Rectal smooth muscle tissue (tissue), 1 donor: Measurements from ENCODE around the gene NCAPG2.
"Not testable (repeated sequence)": the region's sequence is repeated elsewhere in the genome, so short reads cannot be mapped to it uniquely, and the experiment has no call there.

Source experiments
- H3K27ac ChIP-seq: one replicate; pipeline ENCODE4 v1.7.0; 2013; ENCODE audit warnings: low read depth, low read length, inconsistent platforms
- H3K27me3 ChIP-seq: one replicate; pipeline ENCODE4 v1.7.0; 2013; ENCODE audit warnings: low read length; ENCODE audit not compliant: control insufficient read depth, insufficient read depth
- H3K36me3 ChIP-seq: one replicate; pipeline ENCODE4 v1.7.0; 2013; ENCODE audit warnings: low read length; ENCODE audit not compliant: control insufficient read depth, insufficient read depth
- H3K4me1 ChIP-seq: one replicate; pipeline ENCODE4 v1.7.0; 2013; ENCODE audit warnings: low read length; ENCODE audit not compliant: control insufficient read depth, insufficient read depth
- H3K4me3 ChIP-seq: one replicate; pipeline ENCODE4 v1.7.0; 2013; ENCODE audit warnings: low read length
- H3K9ac ChIP-seq: one replicate; pipeline ENCODE4 v1.7.0; 2013; ENCODE audit warnings: low read length

The NCAPG2 gene

DNA sequence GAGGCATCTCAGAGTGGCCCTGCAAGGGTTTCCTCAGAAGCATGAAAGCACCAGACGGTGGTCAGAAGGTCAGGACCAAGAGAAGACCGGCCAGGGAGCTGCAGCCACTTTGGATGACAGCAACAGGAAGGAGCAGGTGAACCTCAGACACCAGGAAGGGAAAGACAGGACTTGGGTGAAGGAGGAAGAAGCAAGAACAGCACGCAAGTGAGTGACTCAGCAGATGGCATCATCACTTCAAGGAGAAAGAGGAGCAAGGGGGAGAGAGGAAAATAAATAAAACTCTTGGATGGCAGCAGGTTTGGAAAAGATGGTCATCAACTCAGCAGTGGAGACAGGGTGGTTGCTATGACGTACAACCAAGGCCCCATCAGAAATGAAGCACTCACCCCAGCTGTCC is 31.6 kb downstream of the NCAPG2 start:
- no peaks in the 10 kb centered on the region for H3K36me3 ChIP-seq
- H3K27me3 ChIP-seq = no peaks in the 10 kb centered on the region

DNA sequence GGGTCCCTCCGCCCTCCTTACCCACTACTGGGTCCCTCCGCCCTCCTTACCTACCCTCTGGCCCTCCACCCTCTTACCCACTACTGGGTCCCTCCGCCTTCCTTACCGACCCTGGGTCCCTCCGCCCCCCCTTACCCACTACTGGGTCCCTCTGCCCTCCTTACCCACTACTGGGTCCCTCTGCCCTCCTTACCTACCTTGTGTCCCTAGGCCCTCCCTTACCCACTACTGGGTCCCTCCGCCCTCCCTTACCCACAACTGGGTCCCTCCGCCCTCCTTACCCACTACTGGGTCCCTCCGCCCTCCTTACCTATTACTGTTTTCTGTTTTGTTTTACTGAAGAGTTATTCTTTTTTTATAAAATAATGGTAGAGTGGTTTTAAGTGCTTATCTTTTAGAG is 36.5 kb downstream of the NCAPG2 start:
- not testable (repeated sequence) for H3K27ac ChIP-seq, H3K4me3 ChIP-seq, H3K4me1 ChIP-seq, H3K27me3 ChIP-seq, H3K9ac ChIP-seq, H3K36me3 ChIP-seq

More for the DNA sequence above, 31.6 kb downstream of the NCAPG2 start:
- H3K4me3 ChIP-seq = no peak overlapping the region
- no peak overlapping the region for H3K9ac ChIP-seq
- H3K27ac ChIP-seq = no peak overlapping the region
- H3K4me1 ChIP-seq = no peaks in the 10 kb centered on the region

GRCh38 chr7:158666966-158667678 is 37.5 kb downstream of the NCAPG2 start:
- not testable (repeated sequence) for H3K36me3 ChIP-seq, H3K27ac ChIP-seq, H3K4me3 ChIP-seq

GRCh38 chr7:158666401-158666800 is 38.2 kb downstream of the NCAPG2 start:
- Histone ChIP-seq H3K4me1 (no peaks in the 10 kb centered on the region), H3K27ac (no peak overlapping the region), H3K27me3 (no peaks in the 10 kb centered on the region), H3K4me3 (no peak overlapping the region), H3K36me3 (peaks cover 2% of the 10 kb centered on the region), H3K9ac (no peak overlapping the region)

More at GRCh38 chr7:158666966-158667678, 37.5 kb downstream of the NCAPG2 start:
- not testable (repeated sequence) for H3K4me1 ChIP-seq, H3K9ac ChIP-seq, H3K27me3 ChIP-seq

DNA sequence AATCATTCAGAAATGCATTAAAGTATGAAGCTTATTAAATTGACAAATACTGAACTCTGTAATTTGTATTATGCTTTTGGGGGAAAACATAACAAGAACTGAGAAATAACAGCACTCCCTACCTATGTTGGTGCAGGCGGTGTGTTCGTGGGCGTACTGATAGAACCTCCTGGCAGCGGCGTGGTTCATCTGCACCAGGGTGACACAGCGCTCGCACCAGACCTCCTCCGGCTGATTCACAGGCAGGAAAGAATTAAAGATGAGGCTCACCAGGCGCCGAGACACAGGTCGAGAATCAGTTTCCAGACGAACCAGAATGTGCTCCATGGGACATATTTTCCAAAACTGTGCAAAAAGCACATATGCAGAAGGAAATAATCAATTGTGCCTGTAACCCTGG is 40.2 kb downstream of the NCAPG2 start:
- Histone ChIP-seq H3K4me1 (no peaks in the 10 kb centered on the region), H3K27ac (no peak overlapping the region), H3K36me3 (peaks cover 2% of the 10 kb centered on the region), H3K27me3 (no peaks in the 10 kb centered on the region), H3K4me3 (no peak overlapping the region), H3K9ac (no peak overlapping the region)

DNA sequence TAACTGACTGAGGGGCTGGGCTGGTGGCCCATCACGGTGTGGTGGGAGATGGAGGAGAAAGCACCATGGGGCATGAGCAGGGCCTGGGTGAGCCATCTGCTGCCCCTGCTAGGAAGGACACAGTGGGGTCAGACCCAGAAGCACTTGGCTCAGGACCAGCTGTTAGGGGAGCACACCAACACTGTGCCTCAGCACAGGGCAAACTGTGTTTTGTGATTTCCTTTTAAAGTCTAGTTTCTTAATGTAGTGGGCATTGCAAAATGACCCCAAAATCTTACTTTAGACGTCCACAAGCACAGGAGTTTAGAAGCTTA is 41.2 kb downstream of the NCAPG2 start:
- Histone ChIP-seq H3K36me3 (peaks cover 2% of the 10 kb centered on the region), H3K27ac (no peak overlapping the region), H3K27me3 (no peaks in the 10 kb centered on the region), H3K4me1 (no peaks in the 10 kb centered on the region), H3K9ac (no peak overlapping the region), H3K4me3 (no peak overlapping the region)

- Histone ChIP-seq H3K36me3 (peaks cover 2% of the 10 kb centered on the region), H3K27ac (no peak overlapping the region), H3K4me1 (no peaks in the 10 kb centered on the region), H3K27me3 (no peaks in the 10 kb centered on the region), H3K9ac (no peak overlapping the region), H3K4me3 (no peak overlapping the region)
Measured at GRCh38 chr7:158662610-158663427, 41.8 kb downstream of the NCAPG2 start.

GRCh38 chr7:158658475-158658874 is 46.1 kb downstream of the NCAPG2 start:
- no peak overlapping the region for H3K9ac ChIP-seq
- peaks cover 3% of the 10 kb centered on the region for H3K36me3 ChIP-seq
- H3K27ac ChIP-seq = no peak overlapping the region
- H3K4me1 ChIP-seq = no peaks in the 10 kb centered on the region
- no peak overlapping the region for H3K4me3 ChIP-seq
- H3K27me3 ChIP-seq = no peaks in the 10 kb centered on the region

DNA sequence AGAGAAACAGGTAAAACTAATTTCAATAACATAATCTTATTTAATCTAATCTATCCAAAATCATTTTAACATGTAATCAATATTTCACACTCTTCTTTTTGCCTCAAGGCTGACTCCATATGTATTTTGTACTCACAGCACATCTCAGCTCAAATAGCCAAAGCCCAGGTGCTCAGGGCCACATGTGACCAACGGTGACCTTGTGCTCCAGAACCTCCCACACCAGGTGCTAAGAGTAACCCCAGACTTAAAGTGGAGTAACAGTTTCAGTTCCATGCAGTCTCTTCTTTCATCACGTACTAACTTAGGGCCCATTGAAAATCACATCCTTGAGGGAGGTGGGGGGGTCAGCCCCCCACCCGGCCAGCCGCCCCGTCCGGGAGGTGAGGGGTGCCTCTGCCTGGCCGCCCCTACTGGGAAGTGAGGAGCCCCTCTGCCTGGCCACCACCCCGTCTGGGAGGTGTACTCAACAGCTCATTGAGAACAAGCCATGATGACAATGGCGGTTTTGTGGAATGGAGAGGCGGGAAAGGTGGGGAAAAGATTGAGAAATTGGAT is 47.3 kb downstream of the NCAPG2 start:
- H3K27me3 ChIP-seq = no peaks in the 10 kb centered on the region
- no peaks in the 10 kb centered on the region for H3K4me1 ChIP-seq
- H3K36me3 ChIP-seq = peaks cover 3% of the 10 kb centered on the region
- H3K27ac ChIP-seq = no peak overlapping the region
- no peak overlapping the region for H3K9ac ChIP-seq
- H3K4me3 ChIP-seq = no peak overlapping the region

DNA sequence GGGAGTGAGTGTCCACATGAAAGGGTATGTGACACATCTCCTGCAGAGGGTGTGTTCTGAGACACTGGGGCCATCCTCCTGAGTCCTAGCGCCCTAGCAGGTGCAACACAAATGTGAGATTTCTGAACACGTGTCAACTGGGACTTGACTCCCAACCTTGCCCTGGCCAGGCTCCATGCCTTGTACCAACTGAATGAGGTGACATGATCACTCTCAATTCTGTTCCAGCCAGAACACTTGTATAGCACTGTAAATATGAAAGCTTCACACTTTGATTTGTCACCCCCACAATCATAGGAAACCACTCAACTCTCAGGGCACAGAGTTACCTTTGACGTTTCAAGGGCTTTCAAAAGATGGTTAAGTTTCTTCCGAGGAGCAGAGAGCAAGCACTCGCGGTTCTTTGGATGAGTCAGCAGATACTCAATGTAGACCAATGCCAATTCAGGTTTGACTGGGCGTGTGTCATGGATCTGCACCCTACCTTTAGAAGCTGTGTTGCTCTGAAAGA is 48.6 kb downstream of the NCAPG2 start:
- Histone ChIP-seq H3K36me3 (peaks cover 3% of the 10 kb centered on the region), H3K27me3 (no peaks in the 10 kb centered on the region), H3K9ac (no peak overlapping the region), H3K27ac (no peak overlapping the region), H3K4me3 (no peak overlapping the region), H3K4me1 (no peaks in the 10 kb centered on the region)

- H3K27me3 ChIP-seq = no peaks in the 10 kb centered on the region
- H3K4me1 ChIP-seq = no peaks in the 10 kb centered on the region
- no peak overlapping the region for H3K4me3 ChIP-seq
- H3K36me3 ChIP-seq = peaks cover 3% of the 10 kb centered on the region
- no peak overlapping the region for H3K9ac ChIP-seq
- H3K27ac ChIP-seq = no peak overlapping the region
Measured at GRCh38 chr7:158655507-158655906, 49.1 kb downstream of the NCAPG2 start.

DNA sequence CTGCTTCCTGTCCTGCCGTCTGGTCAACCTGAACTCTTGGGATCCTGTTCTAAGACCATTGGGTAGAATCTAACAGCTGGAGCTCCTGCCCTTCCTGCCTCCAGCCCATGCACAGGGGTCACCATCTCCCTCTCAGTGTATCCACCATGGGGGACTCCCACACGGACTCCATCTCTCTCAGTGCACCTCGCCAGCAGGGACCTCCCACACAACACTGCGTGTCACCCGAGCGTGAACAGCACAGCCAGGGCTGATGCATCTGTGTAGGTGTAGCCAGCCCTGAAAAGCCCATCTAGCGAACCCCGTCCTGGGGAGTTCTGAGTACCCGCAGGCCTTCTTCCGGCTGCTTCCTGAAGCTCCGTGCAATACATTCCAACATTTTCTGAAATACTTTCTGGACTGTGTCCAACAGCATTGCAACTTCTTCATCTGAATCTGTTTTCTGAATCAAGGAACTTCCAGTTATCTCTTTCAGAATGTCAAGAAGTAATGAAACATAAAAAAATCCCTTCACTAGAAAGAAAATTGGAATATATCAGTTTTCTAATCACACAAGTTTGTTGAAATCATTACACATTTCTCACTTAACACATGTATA is 52.5 kb downstream of the NCAPG2 start:
- Histone ChIP-seq H3K27ac (no peak overlapping the region), H3K36me3 (peaks cover 6% of the 10 kb centered on the region), H3K4me1 (no peaks in the 10 kb centered on the region), H3K27me3 (no peaks in the 10 kb centered on the region), H3K4me3 (no peak overlapping the region), H3K9ac (no peak overlapping the region)
